OCI-LY3 (cell line): ENCODE measurements around the gene SLC46A2.

ENCODE experiments used
- CTCF ChIP-seq: fragments of 200-600, 300-600 bp; sonication (generic); IDR thresholded peaks from 2 replicates; pipeline ENCODE4 v1.5.1; 2014; ENCODE audit warnings: antibody characterized with exemption, low read length, low read depth
- EZH2phosphoT487 ChIP-seq: fragments of 200-600 bp; shearing (Covaris generic); IDR thresholded peaks from 2 replicates; pipeline ENCODE4 v1.6.1; 2018; ENCODE audit warnings: antibody characterized with exemption, mixed run types, low read depth

DNA sequence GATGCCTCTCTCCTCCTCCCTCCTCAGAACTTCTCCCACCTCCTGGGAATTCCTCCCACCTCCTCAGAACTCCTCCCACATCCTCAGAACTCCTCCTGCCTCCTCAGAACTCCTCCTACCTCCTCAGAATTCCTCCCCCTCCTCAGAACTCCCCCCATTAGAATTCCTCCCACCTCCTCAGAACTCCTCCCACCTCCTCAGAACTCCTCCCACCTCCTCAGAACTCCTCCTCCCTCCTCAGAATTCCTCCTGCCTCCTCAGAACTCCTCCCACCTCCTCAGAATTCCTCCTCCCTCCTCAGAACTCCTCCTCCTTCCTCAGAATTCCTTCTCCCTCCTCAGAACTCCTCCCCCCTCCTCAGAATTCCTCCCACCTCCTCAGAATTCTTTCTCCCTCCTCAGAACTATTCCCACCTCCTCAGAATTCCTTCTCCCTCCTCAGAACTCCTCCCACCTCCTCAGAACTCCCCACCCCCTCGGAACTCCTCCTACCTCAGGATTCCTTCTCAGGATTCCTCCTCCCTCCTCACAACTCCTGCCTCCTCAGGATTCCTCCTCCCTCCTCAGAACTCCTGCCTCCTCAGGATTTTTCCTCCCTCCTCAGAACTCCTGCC, 23.9 kb downstream of the SLC46A2 start:
- TF ChIP-seq CTCF = no peak
- TF ChIP-seq EZH2phosphoT487 = no peak
